ENCODE data around the gene SETBP1. TPM values are rescaled to one million over a fixed set of nuclear protein-coding genes. Genes with fewer than 3 reads are reported as not detected.

The SETBP1 gene
- total and polyA plus RNA-seq, 2 of the 13 experiments (the other 11 are each of a cell fraction or from before 2014, with no cell fraction given): 0.18 to 0.65 TPM

DNA sequence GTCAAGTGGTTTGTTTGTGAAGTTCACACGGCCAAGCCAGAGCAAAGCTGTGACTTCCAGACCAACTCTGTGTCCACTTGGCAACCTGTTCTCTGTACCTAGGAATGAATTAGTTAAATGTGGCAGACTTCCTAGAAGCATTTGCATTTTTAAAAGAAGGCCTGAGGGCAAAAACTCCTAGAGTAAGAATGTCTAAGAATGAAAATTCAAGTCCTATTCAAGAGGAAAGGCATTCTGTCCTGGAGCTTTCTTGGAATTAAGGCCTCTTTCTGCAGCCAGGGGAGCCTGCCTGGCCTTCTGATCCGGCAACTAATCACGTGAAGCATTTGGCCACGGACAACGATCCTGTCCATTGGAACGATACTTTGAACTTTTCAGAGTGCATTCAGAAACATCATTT is 155.0 kb downstream of the SETBP1 start (continued):
- no peak for TF ChIP-seq HNRNPLL (IDR thresholded peaks at IDR 0.05; ENCODE audit: low read depth, low read length, poor library complexity, severe bottlenecking)
- TF ChIP-seq, protein P1, sequence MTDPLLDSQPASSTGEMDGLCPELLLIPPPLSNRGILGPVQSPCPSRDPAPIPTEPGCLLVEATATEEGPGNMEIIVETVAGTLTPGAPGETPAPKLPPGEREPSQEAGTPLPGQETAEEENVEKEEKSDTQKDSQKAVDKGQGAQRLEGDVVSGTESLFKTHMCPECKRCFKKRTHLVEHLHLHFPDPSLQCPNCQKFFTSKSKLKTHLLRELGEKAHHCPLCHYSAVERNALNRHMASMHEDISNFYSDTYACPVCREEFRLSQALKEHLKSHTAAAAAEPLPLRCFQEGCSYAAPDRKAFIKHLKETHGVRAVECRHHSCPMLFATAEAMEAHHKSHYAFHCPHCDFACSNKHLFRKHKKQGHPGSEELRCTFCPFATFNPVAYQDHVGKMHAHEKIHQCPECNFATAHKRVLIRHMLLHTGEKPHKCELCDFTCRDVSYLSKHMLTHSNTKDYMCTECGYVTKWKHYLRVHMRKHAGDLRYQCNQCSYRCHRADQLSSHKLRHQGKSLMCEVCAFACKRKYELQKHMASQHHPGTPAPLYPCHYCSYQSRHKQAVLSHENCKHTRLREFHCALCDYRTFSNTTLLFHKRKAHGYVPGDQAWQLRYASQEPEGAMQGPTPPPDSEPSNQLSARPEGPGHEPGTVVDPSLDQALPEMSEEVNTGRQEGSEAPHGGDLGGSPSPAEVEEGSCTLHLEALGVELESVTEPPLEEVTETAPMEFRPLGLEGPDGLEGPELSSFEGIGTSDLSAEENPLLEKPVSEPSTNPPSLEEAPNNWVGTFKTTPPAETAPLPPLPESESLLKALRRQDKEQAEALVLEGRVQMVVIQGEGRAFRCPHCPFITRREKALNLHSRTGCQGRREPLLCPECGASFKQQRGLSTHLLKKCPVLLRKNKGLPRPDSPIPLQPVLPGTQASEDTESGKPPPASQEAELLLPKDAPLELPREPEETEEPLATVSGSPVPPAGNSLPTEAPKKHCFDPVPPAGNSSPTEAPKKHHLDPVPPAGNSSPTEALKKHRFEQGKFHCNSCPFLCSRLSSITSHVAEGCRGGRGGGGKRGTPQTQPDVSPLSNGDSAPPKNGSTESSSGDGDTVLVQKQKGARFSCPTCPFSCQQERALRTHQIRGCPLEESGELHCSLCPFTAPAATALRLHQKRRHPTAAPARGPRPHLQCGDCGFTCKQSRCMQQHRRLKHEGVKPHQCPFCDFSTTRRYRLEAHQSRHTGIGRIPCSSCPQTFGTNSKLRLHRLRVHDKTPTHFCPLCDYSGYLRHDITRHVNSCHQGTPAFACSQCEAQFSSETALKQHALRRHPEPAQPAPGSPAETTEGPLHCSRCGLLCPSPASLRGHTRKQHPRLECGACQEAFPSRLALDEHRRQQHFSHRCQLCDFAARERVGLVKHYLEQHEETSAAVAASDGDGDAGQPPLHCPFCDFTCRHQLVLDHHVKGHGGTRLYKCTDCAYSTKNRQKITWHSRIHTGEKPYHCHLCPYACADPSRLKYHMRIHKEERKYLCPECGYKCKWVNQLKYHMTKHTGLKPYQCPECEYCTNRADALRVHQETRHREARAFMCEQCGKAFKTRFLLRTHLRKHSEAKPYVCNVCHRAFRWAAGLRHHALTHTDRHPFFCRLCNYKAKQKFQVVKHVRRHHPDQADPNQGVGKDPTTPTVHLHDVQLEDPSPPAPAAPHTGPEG (CRISPR knock-in tag; IDR thresholded peaks at IDR 0.05): no peak

DNA sequence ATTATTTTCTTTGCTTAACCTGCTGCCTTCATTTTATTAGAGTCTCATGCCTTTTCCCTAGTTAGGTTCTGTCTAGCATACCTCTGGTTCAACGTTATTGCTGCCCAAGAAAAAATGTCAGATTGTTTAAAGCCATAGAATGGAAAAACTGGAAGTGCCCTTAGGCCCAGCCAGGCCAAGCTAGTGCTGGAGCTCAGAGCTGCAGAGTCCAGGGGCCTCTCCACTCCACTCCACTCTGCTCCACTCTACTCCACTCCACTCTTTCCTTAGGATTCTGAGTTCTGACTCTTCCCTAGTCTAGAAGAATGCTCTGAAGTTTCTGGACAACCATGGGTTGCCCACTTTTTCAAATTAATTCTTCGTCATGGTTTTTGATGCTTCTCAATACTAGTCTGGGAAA is 155.6 kb downstream of the SETBP1 start:
- ChIA-PET POLR2A (no interaction called here), CTCF (ENCODE audit: low intra/inter-chr PET ratio, low total read pairs) (no interaction called here)
- Histone ChIP-seq H3K79me2 (ENCODE audit: insufficient read depth, low read length) (no peaks in the 10 kb centered on the region), H3K9me3 (ENCODE audit: low read length) (no peaks in the 10 kb centered on the region), H3K36me3 (replicated peaks in 1 of 2; ENCODE audit: control insufficient read depth in 1 of 2, insufficient read depth in 2 of 2, low read length in 2 of 2) (no peaks in the 10 kb centered on the region), H3K4me1 (ENCODE audit: insufficient read depth, low read length) (no peaks in the 10 kb centered on the region), H4K20me1 (ENCODE audit: insufficient read depth, low read length) (no peaks in the 10 kb centered on the region), H3K4me3 (replicated peaks in 1 of 3; ENCODE audit: insufficient read depth in 1 of 3, low read depth in 2 of 3, low read length in 3 of 3) (no peak overlapping the region), H3K27me3 (ENCODE audit: control insufficient read depth in 1 of 2, insufficient read depth in 2 of 2, low read length in 2 of 2) (no peaks in the 10 kb centered on the region), H2AFZ (ENCODE audit: low read length) (no peak overlapping the region), H3K4me2 (ENCODE audit: low read depth, low read length) (no peak overlapping the region), H3K27ac (ENCODE audit: extremely low read length, insufficient read depth, low read length) (no peak overlapping the region), H3K9ac (ENCODE audit: insufficient read depth, low read depth, low read length) (no peak overlapping the region)
- ATAC-seq (no peak), DNase-seq (ENCODE audit: low spot score) (no peak), FAIRE-seq (no peak)
- no TSS peak for BruUV-seq (replicated peaks)
- TF ChIP-seq, protein P2, sequence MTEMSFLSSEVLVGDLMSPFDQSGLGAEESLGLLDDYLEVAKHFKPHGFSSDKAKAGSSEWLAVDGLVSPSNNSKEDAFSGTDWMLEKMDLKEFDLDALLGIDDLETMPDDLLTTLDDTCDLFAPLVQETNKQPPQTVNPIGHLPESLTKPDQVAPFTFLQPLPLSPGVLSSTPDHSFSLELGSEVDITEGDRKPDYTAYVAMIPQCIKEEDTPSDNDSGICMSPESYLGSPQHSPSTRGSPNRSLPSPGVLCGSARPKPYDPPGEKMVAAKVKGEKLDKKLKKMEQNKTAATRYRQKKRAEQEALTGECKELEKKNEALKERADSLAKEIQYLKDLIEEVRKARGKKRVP (CRISPR knock-in tag; IDR thresholded peaks at IDR 0.05): no peak
- TF ChIP-seq ZNF724P (CRISPR knock-in tag; IDR thresholded peaks at IDR 0.05; ENCODE audit: borderline replicate concordance) (no peak), ZNF34 (CRISPR knock-in tag; IDR thresholded peaks at IDR 0.05; ENCODE audit: borderline replicate concordance) (no peak), FOXO1 (CRISPR knock-in tag; IDR thresholded peaks at IDR 0.05) (no peak), CCDC6 (CRISPR knock-in tag; IDR thresholded peaks at IDR 0.05) (no peak), NFRKB (IDR thresholded peaks at IDR 0.05) (no peak), ZNF850 (CRISPR knock-in tag; conservative IDR thresholded peaks at IDR 0.05) (no peak), XBP1 (CRISPR knock-in tag; IDR thresholded peaks at IDR 0.05) (no peak), ATF1 (CRISPR knock-in tag; IDR thresholded peaks at IDR 0.05) (no peak), RBM39 (IDR thresholded peaks at IDR 0.05; ENCODE audit: low read depth, low read length, poor library complexity, severe bottlenecking) (no peak), JUND (CRISPR knock-in tag; IDR thresholded peaks at IDR 0.05) (no peak)
- TF ChIP-seq, protein P3, sequence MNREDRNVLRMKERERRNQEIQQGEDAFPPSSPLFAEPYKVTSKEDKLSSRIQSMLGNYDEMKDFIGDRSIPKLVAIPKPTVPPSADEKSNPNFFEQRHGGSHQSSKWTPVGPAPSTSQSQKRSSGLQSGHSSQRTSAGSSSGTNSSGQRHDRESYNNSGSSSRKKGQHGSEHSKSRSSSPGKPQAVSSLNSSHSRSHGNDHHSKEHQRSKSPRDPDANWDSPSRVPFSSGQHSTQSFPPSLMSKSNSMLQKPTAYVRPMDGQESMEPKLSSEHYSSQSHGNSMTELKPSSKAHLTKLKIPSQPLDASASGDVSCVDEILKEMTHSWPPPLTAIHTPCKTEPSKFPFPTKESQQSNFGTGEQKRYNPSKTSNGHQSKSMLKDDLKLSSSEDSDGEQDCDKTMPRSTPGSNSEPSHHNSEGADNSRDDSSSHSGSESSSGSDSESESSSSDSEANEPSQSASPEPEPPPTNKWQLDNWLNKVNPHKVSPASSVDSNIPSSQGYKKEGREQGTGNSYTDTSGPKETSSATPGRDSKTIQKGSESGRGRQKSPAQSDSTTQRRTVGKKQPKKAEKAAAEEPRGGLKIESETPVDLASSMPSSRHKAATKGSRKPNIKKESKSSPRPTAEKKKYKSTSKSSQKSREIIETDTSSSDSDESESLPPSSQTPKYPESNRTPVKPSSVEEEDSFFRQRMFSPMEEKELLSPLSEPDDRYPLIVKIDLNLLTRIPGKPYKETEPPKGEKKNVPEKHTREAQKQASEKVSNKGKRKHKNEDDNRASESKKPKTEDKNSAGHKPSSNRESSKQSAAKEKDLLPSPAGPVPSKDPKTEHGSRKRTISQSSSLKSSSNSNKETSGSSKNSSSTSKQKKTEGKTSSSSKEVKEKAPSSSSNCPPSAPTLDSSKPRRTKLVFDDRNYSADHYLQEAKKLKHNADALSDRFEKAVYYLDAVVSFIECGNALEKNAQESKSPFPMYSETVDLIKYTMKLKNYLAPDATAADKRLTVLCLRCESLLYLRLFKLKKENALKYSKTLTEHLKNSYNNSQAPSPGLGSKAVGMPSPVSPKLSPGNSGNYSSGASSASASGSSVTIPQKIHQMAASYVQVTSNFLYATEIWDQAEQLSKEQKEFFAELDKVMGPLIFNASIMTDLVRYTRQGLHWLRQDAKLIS (CRISPR knock-in tag; IDR thresholded peaks at IDR 0.05): no peak
- WGBS (ENCODE audit: low lambda C conversion rate): 24% methylated on average over 2 of the region's 2 CpGs
- in situ Hi-C loops (cut with HindIII; ENCODE audit: extremely low pct_ligation_motif_present, low pct_unique_long_range_greater_than_20kb): no loop called here
- intact Hi-C loops (cut with micrococcal nuclease; ENCODE audit: unreplicated experiment): no loop called here
